IPS DF 6.9 (cell line): ENCODE data around the gene CKAP5.

ENCODE experiments used
- DNase-seq: peaks from one replicate; pipeline ENCODE4 v3.0.0-alpha.2; 2013; ENCODE audit warnings: low read depth, low spot score
- H3K27ac ChIP-seq: one replicate; pipeline ENCODE4 v1.5.1; 2013; ENCODE audit warnings: low read length, control low read depth
- H3K27me3 ChIP-seq: 2 replicates; pipeline ENCODE4 v1.6.1; 2013; ENCODE audit warnings: mild to moderate bottlenecking, low read length; ENCODE audit not compliant: control insufficient read depth, insufficient read depth
- H3K36me3 ChIP-seq: 2 replicates; pipeline ENCODE4 v1.6.1; 2013; ENCODE audit warnings: low read length; ENCODE audit not compliant: control insufficient read depth, insufficient read depth
- H3K4me1 ChIP-seq: 2 replicates; pipeline ENCODE4 v1.6.1; 2013; ENCODE audit warnings: low read length; ENCODE audit not compliant: control insufficient read depth, insufficient read depth
- H3K4me3 ChIP-seq: 2 replicates; pipeline ENCODE4 v1.5.1; 2013; ENCODE audit warnings: mild to moderate bottlenecking, low read length
- H3K9me3 ChIP-seq: 2 replicates; pipeline ENCODE4 v1.6.1; 2013; ENCODE audit warnings: low read length, inconsistent platforms; ENCODE audit not compliant: control insufficient read depth, insufficient read depth
- WGBS: extraction: QIAGEN DNeasy Blood & Tissue Kit; methylation state at CpG from one replicate; pipeline ENCODE4 v1.1.7; 2013; ENCODE audit warnings: mixed read lengths, missing lambda C conversion rate; ENCODE audit not compliant: insufficient read length, insufficient coverage; 5-methylcytosine and 5-hydroxymethylcytosine counted together

CKAP5 gene

DNA sequence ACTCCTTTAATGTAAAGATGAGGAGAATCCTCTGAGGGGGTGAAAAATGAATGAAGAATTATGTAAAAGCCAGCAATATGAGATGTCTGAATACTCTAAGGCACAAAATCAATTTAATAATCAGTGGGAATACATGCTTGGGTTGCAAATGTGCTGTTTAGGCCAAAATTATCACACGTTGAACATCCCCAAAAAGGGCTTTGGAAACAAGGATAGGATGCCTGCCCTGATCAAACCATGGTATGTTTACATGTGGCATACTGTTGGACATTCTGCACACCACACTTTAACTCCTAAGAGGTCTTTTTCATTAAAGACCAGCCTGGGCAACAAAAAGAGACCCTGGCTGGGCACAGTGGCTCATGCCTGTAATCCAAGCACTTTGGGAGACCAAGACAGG lies 100.8 kb downstream of the CKAP5 start:
- no CpG with 5 or more reads among the region's 1 CpG for WGBS
- no peaks in the 10 kb centered on the region for H3K27me3 ChIP-seq
- H3K36me3 ChIP-seq: peaks cover 31% of the 10 kb centered on the region

GRCh38 chr11:46743693-46744339 lies 102.3 kb downstream of the CKAP5 start:
- H3K4me1 ChIP-seq: no peaks in the 10 kb centered on the region; the same call in 1 of the 2 replicates
- no peaks in the 10 kb centered on the region for H3K27me3 ChIP-seq
- H3K9me3 ChIP-seq: no peaks in the 10 kb centered on the region
- H3K27ac ChIP-seq: no peak overlapping the region
- peaks cover 31% of the 10 kb centered on the region for H3K36me3 ChIP-seq
- no peak for DNase-seq
- no CpG with 5 or more reads among the region's 10 CpGs for WGBS
- no peak overlapping the region for H3K4me3 ChIP-seq

More for the DNA sequence above, 100.8 kb downstream of the CKAP5 start:
- H3K9me3 ChIP-seq: no peaks in the 10 kb centered on the region
- DNase-seq: no peak
- no peaks in the 10 kb centered on the region for H3K4me1 ChIP-seq
- no peak overlapping the region for H3K4me3 ChIP-seq
- H3K27ac ChIP-seq: no peak overlapping the region

DNA sequence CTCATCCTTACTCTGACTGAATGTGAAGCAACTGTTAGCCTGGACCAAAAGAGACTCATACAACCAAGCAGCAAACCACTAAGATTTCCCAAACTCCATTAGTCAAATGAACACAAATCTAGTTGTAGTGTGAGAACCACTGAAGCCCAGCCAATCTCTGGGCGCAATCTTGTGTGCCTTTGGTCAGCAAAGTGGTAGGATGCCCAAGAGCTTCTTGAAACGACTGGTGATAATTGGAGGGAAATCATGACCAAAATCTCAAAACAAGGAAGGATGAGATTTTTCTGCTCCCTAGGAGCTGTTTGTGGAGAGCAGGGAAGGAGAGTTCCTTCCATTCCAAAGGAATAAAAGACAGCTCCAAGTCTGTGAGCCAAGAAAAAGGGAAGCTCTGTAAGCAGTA lies 103.0 kb downstream of the CKAP5 start:
- H3K36me3 ChIP-seq: peaks cover 28% of the 10 kb centered on the region
- H3K4me3 ChIP-seq: no peak overlapping the region
- no CpG with 5 or more reads among the region's 2 CpGs for WGBS
- H3K27me3 ChIP-seq: no peaks in the 10 kb centered on the region
- H3K4me1 ChIP-seq: no peaks in the 10 kb centered on the region; the same call in 1 of the 2 replicates
- no peak overlapping the region for H3K27ac ChIP-seq
- H3K9me3 ChIP-seq: no peaks in the 10 kb centered on the region
- no peak for DNase-seq

DNA sequence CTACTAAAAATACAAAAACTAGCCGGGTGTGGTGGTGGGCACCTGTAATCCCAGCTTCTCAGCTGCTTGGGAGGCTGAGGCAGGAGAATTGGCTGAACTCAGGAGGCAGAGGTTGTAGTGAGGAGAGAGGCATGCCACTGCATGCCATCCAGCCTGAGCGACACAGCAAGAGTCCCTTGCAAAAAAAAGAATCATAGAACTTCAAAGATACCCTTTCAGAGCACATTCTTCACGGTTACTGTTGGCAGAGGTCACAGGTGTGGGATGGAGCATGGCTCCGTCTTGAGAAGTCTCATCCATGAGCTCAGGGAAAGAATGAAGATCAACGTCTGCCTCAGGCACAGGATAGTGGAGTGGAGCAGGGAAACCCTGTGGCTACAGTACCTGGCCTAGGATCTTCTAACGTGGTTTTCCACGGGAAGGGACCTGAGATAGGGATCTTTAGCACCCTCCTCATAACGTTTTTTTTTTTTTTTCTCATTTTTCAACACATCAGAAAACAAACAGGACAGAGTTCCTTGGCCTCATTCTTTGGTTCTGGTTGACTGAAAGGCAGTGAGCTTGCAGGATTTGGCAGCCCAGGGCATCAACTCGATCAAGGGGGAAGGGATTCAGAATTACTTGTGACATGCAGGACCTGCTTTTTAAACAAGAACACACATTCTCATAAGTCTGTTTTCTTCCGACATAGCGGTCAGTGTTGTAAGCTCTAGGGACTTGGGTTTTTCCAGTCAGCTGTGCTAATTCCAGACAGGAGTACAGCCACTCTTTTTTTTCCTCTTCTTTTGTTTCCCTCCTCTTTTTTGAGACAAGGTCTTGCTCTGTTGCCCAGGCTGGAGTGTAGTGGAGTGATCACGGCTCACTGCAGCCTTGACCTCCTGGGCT lies 104.2 kb downstream of the CKAP5 start:
- Histone ChIP-seq H3K27me3 (no peaks in the 10 kb centered on the region), H3K4me3 (no peak overlapping the region), H3K9me3 (no peaks in the 10 kb centered on the region), H3K36me3 (peaks cover 19% of the 10 kb centered on the region), H3K27ac (no peak overlapping the region), H3K4me1 (no peaks in the 10 kb centered on the region; the same call in 1 of the 2 replicates)
- no CpG with 5 or more reads among the region's 12 CpGs for WGBS
- DNase-seq: no peak

GRCh38 chr11:46738887-46739286 lies 107.2 kb downstream of the CKAP5 start:
- Histone ChIP-seq H3K4me3 (no peak overlapping the region), H3K9me3 (no peaks in the 10 kb centered on the region), H3K36me3 (peaks cover 12% of the 10 kb centered on the region; the same call in 1 of the 2 replicates), H3K27ac (no peak overlapping the region), H3K27me3 (no peaks in the 10 kb centered on the region), H3K4me1 (no peaks in the 10 kb centered on the region; the same call in 1 of the 2 replicates)
- DNase-seq: no peak
- no CpG with 5 or more reads among the region's 6 CpGs for WGBS

GRCh38 chr11:46737699-46738098 lies 108.4 kb downstream of the CKAP5 start:
- H3K27me3 ChIP-seq: no peaks in the 10 kb centered on the region
- H3K36me3 ChIP-seq: peaks cover 5% of the 10 kb centered on the region; the same call in 1 of the 2 replicates
- no peak for DNase-seq
- H3K27ac ChIP-seq: no peak overlapping the region
- no peak overlapping the region for H3K4me3 ChIP-seq
- no CpG with 5 or more reads among the region's 11 CpGs for WGBS
- H3K9me3 ChIP-seq: no peaks in the 10 kb centered on the region
- H3K4me1 ChIP-seq: no peaks in the 10 kb centered on the region; the same call in 1 of the 2 replicates

GRCh38 chr11:46736615-46737014 lies 109.5 kb downstream of the CKAP5 start:
- no peak overlapping the region for H3K4me3 ChIP-seq
- H3K36me3 ChIP-seq: peaks cover 2% of the 10 kb centered on the region; the same call in 1 of the 2 replicates
- WGBS: no CpG with 5 or more reads among the region's 5 CpGs
- H3K27me3 ChIP-seq: no peaks in the 10 kb centered on the region
- DNase-seq: no peak
- H3K4me1 ChIP-seq: no peaks in the 10 kb centered on the region; the same call in 1 of the 2 replicates
- H3K9me3 ChIP-seq: no peaks in the 10 kb centered on the region
- H3K27ac ChIP-seq: no peak overlapping the region

DNA sequence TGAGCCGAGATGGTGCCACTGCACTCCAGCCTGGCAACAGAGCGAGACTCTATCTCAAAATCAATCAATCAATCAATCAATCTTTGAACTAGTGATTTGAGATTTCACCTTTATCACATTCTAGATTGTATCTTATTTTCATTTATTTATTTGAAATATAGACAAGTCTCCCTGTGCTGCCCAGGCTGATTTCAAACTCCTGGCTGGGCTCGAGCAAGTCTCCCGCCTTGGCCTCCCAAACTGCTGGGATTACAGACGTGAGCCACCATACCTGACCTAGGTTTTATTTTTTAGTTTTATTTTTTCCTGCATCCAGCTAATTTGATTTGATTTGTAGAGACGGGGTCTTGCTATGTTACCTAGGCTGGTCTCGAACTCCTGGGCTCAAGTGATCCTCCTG lies 109.9 kb downstream of the CKAP5 start:
- Histone ChIP-seq H3K4me1 (no peaks in the 10 kb centered on the region; the same call in 1 of the 2 replicates), H3K27ac (no peak overlapping the region)

DNA sequence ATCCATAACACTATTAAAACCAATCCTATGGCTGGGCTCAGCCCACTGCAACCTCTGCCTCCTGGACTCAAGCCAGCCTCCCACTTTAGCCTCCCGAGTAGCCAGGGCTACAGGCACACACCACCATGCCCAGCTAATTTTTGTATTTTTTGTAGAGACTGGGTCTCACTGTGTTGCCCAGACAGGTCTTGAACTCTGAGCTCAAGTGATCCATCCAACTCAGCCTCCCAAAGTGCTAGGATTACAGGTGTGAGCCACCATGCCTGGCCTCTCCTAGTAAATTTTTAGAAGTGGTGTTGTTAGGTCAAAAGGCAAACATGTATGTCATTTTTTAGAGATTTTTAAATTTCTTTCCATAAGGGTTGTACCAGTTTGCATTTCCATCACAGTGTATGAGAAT lies 112.8 kb downstream of the CKAP5 start:
- DNase-seq: no peak
- H3K36me3 ChIP-seq: no peaks in the 10 kb centered on the region
- WGBS: no CpG with 5 or more reads among the region's 1 CpG
- no peaks in the 10 kb centered on the region for H3K9me3 ChIP-seq
- H3K27ac ChIP-seq: no peak overlapping the region
- no peak overlapping the region for H3K4me3 ChIP-seq
- H3K27me3 ChIP-seq: no peaks in the 10 kb centered on the region
- no peaks in the 10 kb centered on the region for H3K4me1 ChIP-seq

More for the DNA sequence above, 109.9 kb downstream of the CKAP5 start:
- Histone ChIP-seq H3K4me3 (no peak overlapping the region), H3K27me3 (no peaks in the 10 kb centered on the region), H3K9me3 (no peaks in the 10 kb centered on the region), H3K36me3 (no peaks in the 10 kb centered on the region)
- DNase-seq: no peak
- no CpG with 5 or more reads among the region's 7 CpGs for WGBS

DNA sequence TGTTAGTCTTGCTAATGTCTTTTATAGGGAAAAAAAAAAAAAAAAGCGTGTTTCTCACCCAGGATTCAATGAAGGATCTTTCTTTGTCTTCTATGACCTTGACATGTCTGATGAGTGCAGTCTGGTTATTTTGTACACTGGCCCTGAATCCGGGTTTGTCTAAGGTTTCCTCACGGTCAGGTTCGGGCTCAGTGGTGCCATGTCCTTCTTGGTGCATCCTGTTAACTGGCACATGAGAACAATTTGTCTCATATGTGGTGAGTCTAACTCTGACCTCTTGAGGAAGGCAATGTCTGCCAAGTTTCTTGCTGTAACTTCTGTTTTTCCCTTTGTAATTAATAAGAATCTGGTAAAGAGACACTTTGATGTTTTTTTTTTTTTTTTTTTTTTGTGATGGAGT lies 114.5 kb downstream of the CKAP5 start:
- Histone ChIP-seq H3K36me3 (no peaks in the 10 kb centered on the region), H3K4me1 (no peaks in the 10 kb centered on the region), H3K4me3 (no peak overlapping the region), H3K27ac (no peak overlapping the region), H3K27me3 (no peaks in the 10 kb centered on the region), H3K9me3 (no peaks in the 10 kb centered on the region)
- no peak for DNase-seq
- no CpG with 5 or more reads among the region's 4 CpGs for WGBS
